Hepatocyte (in vitro differentiated cells): ENCODE results near the gene MORC3. TPM values are rescaled to one million over a fixed set of nuclear protein-coding genes. Genes with fewer than 3 reads are reported as not detected.

ENCODE experiments used
- DNase-seq: peaks from one replicate; pipeline ENCODE4 v3.0.0-alpha.2; 2016; ENCODE audit warnings: low spot score
- H2AFZ ChIP-seq: fragments of 200-600 bp; sonication (generic); 2 replicates; pipeline ENCODE4 v1.6.0; 2016; ENCODE audit warnings: antibody characterized with exemption, mild to moderate bottlenecking
- H3K27ac ChIP-seq: fragments of 200-600 bp; sonication (generic); 2 replicates; pipeline ENCODE4 v1.5.1; 2016; ENCODE audit warnings: mild to moderate bottlenecking
- H3K27me3 ChIP-seq: fragments of 200-600 bp; sonication (generic); 2 replicates; pipeline ENCODE4 v1.6.1; 2016
- H3K36me3 ChIP-seq: fragments of 200-600 bp; sonication (generic); replicated peaks from 2 replicates; pipeline ENCODE4 v1.5.1; 2016; ENCODE audit warnings: low read depth; ENCODE audit not compliant: insufficient read depth
- H3K4me1 ChIP-seq: fragments of 200-600 bp; sonication (generic); 2 replicates; pipeline ENCODE4 v1.5.1; 2016; ENCODE audit warnings: mild to moderate bottlenecking, moderate library complexity; ENCODE audit not compliant: insufficient read depth
- H3K4me2 ChIP-seq: fragments of 200-600 bp; sonication (generic); 2 replicates; pipeline ENCODE4 v1.6.0; 2016
- H3K4me3 ChIP-seq: fragments of 200-600 bp; sonication (generic); 2 replicates; pipeline ENCODE4 v1.5.1; 2016; ENCODE audit warnings: mild to moderate bottlenecking
- H3K79me2 ChIP-seq: fragments of 200-600 bp; sonication (generic); 2 replicates; pipeline ENCODE4 v1.6.0; 2017; ENCODE audit warnings: mild to moderate bottlenecking
- H3K9me2 ChIP-seq: fragments of 200-600 bp; sonication (generic); replicated peaks from 2 replicates; pipeline ENCODE4 v1.6.0; 2017; ENCODE audit warnings: mild to moderate bottlenecking; ENCODE audit not compliant: insufficient read depth
- H3K9me3 ChIP-seq: fragments of 200-600 bp; sonication (generic); 2 replicates; pipeline ENCODE4 v1.5.1; 2016; ENCODE audit warnings: low read depth, mild to moderate bottlenecking
- H4K20me1 ChIP-seq: fragments of 200-600 bp; sonication (generic); 2 replicates; pipeline ENCODE4 v1.6.0; 2016; ENCODE audit warnings: mild to moderate bottlenecking; ENCODE audit not compliant: insufficient read depth, poor library complexity, severe bottlenecking
- CTCF ChIP-seq: fragments of 200-600 bp; sonication (generic); IDR thresholded peaks from 2 replicates; pipeline ENCODE4 v1.5.1; 2016; ENCODE audit warnings: antibody characterized with exemption, mild to moderate bottlenecking; ENCODE audit not compliant: poor library complexity
- EZH2 ChIP-seq: fragments of 200-600 bp; sonication (generic); IDR thresholded peaks from 2 replicates; pipeline ENCODE4 v1.6.1; 2016; ENCODE audit warnings: antibody characterized with exemption, mild to moderate bottlenecking, borderline replicate concordance
- EZH2phosphoT487 ChIP-seq: fragments of 200-600 bp; sonication (generic); IDR thresholded peaks from one replicate; pipeline ENCODE4 v1.6.1; 2018; ENCODE audit warnings: antibody characterized with exemption, mild to moderate bottlenecking, low read depth, moderate library complexity; ENCODE audit not compliant: unreplicated experiment, severe bottlenecking
- WGBS: methylation state at CpG from one replicate; pipeline ENCODE4 v1.1.6; 2016; ENCODE audit warnings: low lambda C conversion rate; ENCODE audit errors: missing lambda C conversion rate; 5-methylcytosine and 5-hydroxymethylcytosine counted together
- polyA plus RNA-seq: library from polyadenylated mRNA; unstranded; fragments of >200 nt; fragmentation: Nextera tagmentation; extraction: Ambion mirVana; gene quantifications from 2 replicates; pipeline ENCODE4 v1.2.1, GENCODE V29; 2016
- total RNA-seq: library from RNA; depleted of rRNA; stranded (reverse); fragments of >200 nt; gene quantifications from 2 replicates; pipeline ENCODE4 v1.2.3, GENCODE V29; 2014

MORC3 gene
- total and polyA plus RNA-seq, 2 experiments from 2014 or later, result 10.8 to 32.7 TPM

DNA sequence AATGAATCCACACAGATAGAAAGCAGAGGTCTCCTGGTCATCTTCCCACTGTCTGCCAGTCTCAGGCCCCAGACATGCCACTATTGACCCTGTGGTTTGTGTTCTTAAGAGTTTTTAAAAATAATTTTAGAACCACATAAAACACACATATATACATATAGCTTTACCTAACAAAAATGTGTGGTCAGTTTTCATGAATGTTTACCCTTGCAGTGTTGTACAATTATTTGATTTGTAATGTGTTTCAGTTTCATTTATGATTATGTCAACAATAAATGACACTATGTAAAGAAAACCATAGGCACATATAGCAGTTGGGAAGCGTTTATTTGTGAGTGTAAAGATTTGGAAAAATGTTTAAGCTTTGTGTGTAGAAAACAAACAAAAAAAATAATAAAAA is 82.3 kb downstream of the MORC3 start:
- no peaks in the 10 kb centered on the region for H3K79me2 ChIP-seq
- H3K9me2 ChIP-seq, result no peaks in the 10 kb centered on the region
- H3K9me3 ChIP-seq, result no peaks in the 10 kb centered on the region
- no peaks in the 10 kb centered on the region for H3K36me3 ChIP-seq
- H3K27ac ChIP-seq, result no peak overlapping the region
- no peaks in the 10 kb centered on the region for H4K20me1 ChIP-seq
- TF ChIP-seq CTCF (no peak), EZH2phosphoT487 (no peak), EZH2 (no peak)
- DNase-seq, result no peak
- H2AFZ ChIP-seq, result no peak overlapping the region
- WGBS, result 80% methylated on average over 1 of the region's 1 CpG
- no peaks in the 10 kb centered on the region for H3K4me1 ChIP-seq
- no peaks in the 10 kb centered on the region for H3K27me3 ChIP-seq
- H3K4me3 ChIP-seq, result no peak overlapping the region
- no peak overlapping the region for H3K4me2 ChIP-seq

DNA sequence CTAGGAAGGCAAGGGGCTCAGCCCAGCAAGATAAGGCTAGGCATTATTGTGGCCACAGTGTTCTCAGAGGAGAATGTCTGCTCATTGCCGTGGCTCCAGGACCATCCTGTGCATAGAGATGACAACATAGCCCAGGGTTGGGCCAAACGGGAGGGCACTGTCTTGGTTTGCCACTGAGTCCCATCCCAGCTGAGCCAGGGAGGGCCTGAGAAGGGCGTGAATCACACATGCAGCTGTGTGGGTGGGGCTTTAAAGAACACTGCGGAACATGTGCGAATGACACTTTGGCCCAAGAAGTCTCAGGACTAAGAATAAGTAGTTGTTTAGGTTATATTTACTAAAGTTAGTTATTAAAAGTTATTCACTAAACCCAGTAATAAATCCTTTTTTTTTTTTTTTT is 83.7 kb downstream of the MORC3 start:
- H3K4me2 ChIP-seq, result no peak overlapping the region
- no peaks in the 10 kb centered on the region for H3K36me3 ChIP-seq
- no peaks in the 10 kb centered on the region for H3K9me2 ChIP-seq
- no peaks in the 10 kb centered on the region for H3K4me1 ChIP-seq
- no peak for DNase-seq
- no peaks in the 10 kb centered on the region for H3K79me2 ChIP-seq
- H4K20me1 ChIP-seq, result no peaks in the 10 kb centered on the region
- no peak overlapping the region for H3K4me3 ChIP-seq
- TF ChIP-seq CTCF, result no peak
- WGBS, result 91% methylated on average over 5 of the region's 5 CpGs
- no peak overlapping the region for H2AFZ ChIP-seq
- no peaks in the 10 kb centered on the region for H3K9me3 ChIP-seq
- H3K27me3 ChIP-seq, result no peaks in the 10 kb centered on the region
- H3K27ac ChIP-seq, result no peak overlapping the region

GRCh38 chr21:36408568-36408967 is 88.6 kb downstream of the MORC3 start:
- Histone ChIP-seq H3K4me3 (no peak overlapping the region), H3K9me3 (no peaks in the 10 kb centered on the region), H3K79me2 (no peaks in the 10 kb centered on the region), H4K20me1 (no peaks in the 10 kb centered on the region), H3K4me2 (no peak overlapping the region), H3K27me3 (no peaks in the 10 kb centered on the region), H2AFZ (no peak overlapping the region), H3K36me3 (no peaks in the 10 kb centered on the region), H3K4me1 (no peaks in the 10 kb centered on the region), H3K9me2 (no peaks in the 10 kb centered on the region), H3K27ac (no peak overlapping the region)
- DNase-seq, result no peak
- 86% methylated on average over 6 of the region's 6 CpGs for WGBS
- TF ChIP-seq EZH2phosphoT487 (no peak), CTCF (no peak), EZH2 (no peak)

DNA sequence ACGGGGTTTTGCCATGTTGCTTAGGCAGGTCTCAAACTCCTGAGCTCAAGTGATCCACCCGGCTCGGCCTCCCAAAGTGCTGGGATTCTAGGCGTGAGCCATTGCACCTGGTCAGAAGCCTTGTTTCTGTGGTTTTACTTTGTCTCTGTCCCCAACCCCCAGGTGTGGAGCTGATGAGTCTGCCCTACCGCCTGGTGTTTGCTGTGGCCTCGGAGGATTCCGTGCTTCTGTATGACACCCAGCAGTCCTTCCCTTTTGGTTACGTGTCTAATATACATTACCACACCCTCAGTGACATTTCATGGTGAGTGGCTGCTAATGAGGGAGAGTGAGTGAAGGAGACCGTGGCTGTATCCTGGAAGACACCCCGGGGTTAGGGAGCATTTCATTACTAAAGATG is 91.3 kb downstream of the MORC3 start:
- TF ChIP-seq EZH2 (no peak), EZH2phosphoT487 (no peak), CTCF (no peak)
- Histone ChIP-seq H3K4me1 (no peaks in the 10 kb centered on the region), H3K9me3 (no peaks in the 10 kb centered on the region), H3K4me3 (no peak overlapping the region), H3K4me2 (no peak overlapping the region), H3K27me3 (no peaks in the 10 kb centered on the region), H3K36me3 (no peaks in the 10 kb centered on the region), H2AFZ (no peak overlapping the region), H3K9me2 (no peaks in the 10 kb centered on the region), H4K20me1 (no peaks in the 10 kb centered on the region), H3K27ac (no peak overlapping the region), H3K79me2 (no peaks in the 10 kb centered on the region)
- WGBS, result 99% methylated on average over 10 of the region's 10 CpGs
- DNase-seq, result no peak
